Smooth muscle cell (in vitro differentiated cells): Measurements from ENCODE around the gene NR3C2. TPM values are rescaled to one million over a fixed set of nuclear protein-coding genes. Genes with fewer than 3 reads are reported as not detected.

Experiments used
- DNase-seq: peaks from one replicate; lab custom pipeline; 2025; ENCODE audit not compliant: unreplicated experiment; lab: John Stamatoyannopoulos, UW
- H2AFZ ChIP-seq: fragments of 200-600 bp; sonication (generic); 2 replicates; pipeline ENCODE4 v1.6.0; 2016; ENCODE audit warnings: antibody characterized with exemption, low read depth, mild to moderate bottlenecking
- H3F3A ChIP-seq: fragments of 200-600 bp; sonication (generic); 2 replicates; pipeline ENCODE4 v1.6.0; 2017; ENCODE audit warnings: antibody characterized with exemption, low read depth
- H3K27ac ChIP-seq: fragments of 200-600 bp; sonication (generic); 2 replicates; pipeline ENCODE4 v1.5.1; 2016; ENCODE audit warnings: low read depth, mild to moderate bottlenecking
- H3K27me3 ChIP-seq: fragments of 200-600 bp; sonication (generic); 2 replicates; pipeline ENCODE4 v1.6.1; 2016; ENCODE audit warnings: low read depth, mild to moderate bottlenecking
- H3K36me3 ChIP-seq: fragments of 200-600 bp; sonication (generic); 2 replicates; pipeline ENCODE4 v1.5.1; 2016; ENCODE audit warnings: low read depth
- H3K4me1 ChIP-seq: fragments of 200-600 bp; sonication (generic); 2 replicates; pipeline ENCODE4 v1.5.1; 2016; ENCODE audit warnings: low read depth
- H3K4me2 ChIP-seq: fragments of 200-600 bp; sonication (generic); 2 replicates; pipeline ENCODE4 v1.6.0; 2016; ENCODE audit warnings: mild to moderate bottlenecking
- H3K4me3 ChIP-seq: fragments of 200-600 bp; sonication (generic); 2 replicates; pipeline ENCODE4 v1.5.1; 2016; ENCODE audit warnings: mild to moderate bottlenecking
- H3K79me2 ChIP-seq: fragments of 200-600 bp; sonication (generic); 2 replicates; pipeline ENCODE4 v1.6.0; 2016; ENCODE audit warnings: low read depth, mild to moderate bottlenecking
- H3K9ac ChIP-seq: fragments of 200-600 bp; sonication (generic); 2 replicates; pipeline ENCODE4 v1.6.0; 2016; ENCODE audit warnings: low read depth
- H3K9me3 ChIP-seq: fragments of 200-600 bp; sonication (generic); replicated peaks from 2 replicates; pipeline ENCODE4 v1.5.1; 2016; ENCODE audit warnings: low read depth
- H4K20me1 ChIP-seq: fragments of 200-600 bp; sonication (generic); 2 replicates; pipeline ENCODE4 v1.6.0; 2016; ENCODE audit warnings: low read depth
- CTCF ChIP-seq: fragments of 200-600 bp; sonication (generic); IDR thresholded peaks from 2 replicates; pipeline ENCODE4 v1.5.1; 2017; ENCODE audit warnings: borderline replicate concordance, mild to moderate bottlenecking, antibody characterized with exemption; ENCODE audit not compliant: insufficient read depth, poor library complexity, severe bottlenecking
- WGBS: methylation state at CpG from one replicate; pipeline ENCODE4 v1.1.7; 2016; ENCODE audit warnings: low lambda C conversion rate; 5-methylcytosine and 5-hydroxymethylcytosine counted together
- polyA plus RNA-seq: library from polyadenylated mRNA; unstranded; fragments of >200 nt; fragmentation: Nextera tagmentation; extraction: Ambion mirVana; gene quantifications from 2 replicates; pipeline ENCODE4 v1.2.1, GENCODE V29; 2016
- total RNA-seq: library from RNA; depleted of rRNA; stranded (reverse); fragments of >200 nt; gene quantifications from 2 replicates; pipeline ENCODE4 v1.2.3, GENCODE V29; 2014

NR3C2 gene
- total and polyA plus RNA-seq, 2 experiments from 2014 or later, result 0.09 TPM; not detected in 1

GRCh38 chr4:148243837-148244236 lies 198.4 kb downstream of the NR3C2 start:
- WGBS, result 83% methylated on average over 6 of the region's 6 CpGs

GRCh38 chr4:148240241-148240640 lies 202.0 kb downstream of the NR3C2 start:
- H3K9me3 ChIP-seq, result no peaks in the 10 kb centered on the region
- 96% methylated on average over 4 of the region's 4 CpGs for WGBS
- TF ChIP-seq CTCF, result no peak

More at GRCh38 chr4:148243837-148244236, 198.4 kb downstream of the NR3C2 start:
- Histone ChIP-seq H3K4me1 (no peaks in the 10 kb centered on the region), H3K27ac (no peak overlapping the region), H3K9me3 (no peaks in the 10 kb centered on the region), H3K36me3 (no peaks in the 10 kb centered on the region), H3K4me2 (no peak overlapping the region), H4K20me1 (no peaks in the 10 kb centered on the region), H3K79me2 (no peaks in the 10 kb centered on the region), H2AFZ (no peak overlapping the region), H3K9ac (no peak overlapping the region), H3F3A (no peaks in the 10 kb centered on the region), H3K4me3 (no peak overlapping the region), H3K27me3 (no peaks in the 10 kb centered on the region)
- DNase-seq, result no peak
- TF ChIP-seq CTCF, result no peak

GRCh38 chr4:148239494-148239985 lies 202.7 kb downstream of the NR3C2 start:
- 92% methylated on average over 5 of the region's 5 CpGs for WGBS
- no peak overlapping the region for H3K4me3 ChIP-seq
- H3K27ac ChIP-seq, result no peak overlapping the region
- H4K20me1 ChIP-seq, result no peaks in the 10 kb centered on the region
- no peaks in the 10 kb centered on the region for H3K4me1 ChIP-seq
- H2AFZ ChIP-seq, result no peak overlapping the region
- DNase-seq, result no peak
- no peaks in the 10 kb centered on the region for H3K9me3 ChIP-seq
- no peaks in the 10 kb centered on the region for H3K36me3 ChIP-seq
- H3F3A ChIP-seq, result no peaks in the 10 kb centered on the region
- H3K4me2 ChIP-seq, result no peak overlapping the region
- no peak for TF ChIP-seq CTCF
- H3K27me3 ChIP-seq, result peaks cover 6% of the 10 kb centered on the region
- H3K9ac ChIP-seq, result no peak overlapping the region
- no peaks in the 10 kb centered on the region for H3K79me2 ChIP-seq

More at GRCh38 chr4:148240241-148240640, 202.0 kb downstream of the NR3C2 start:
- DNase-seq, result no peak
- Histone ChIP-seq H3K4me2 (no peak overlapping the region), H3K27ac (no peak overlapping the region), H3K9ac (no peak overlapping the region), H3K36me3 (no peaks in the 10 kb centered on the region), H3K27me3 (peaks cover 6% of the 10 kb centered on the region), H3K4me3 (no peak overlapping the region), H2AFZ (no peak overlapping the region), H3F3A (no peaks in the 10 kb centered on the region), H3K79me2 (no peaks in the 10 kb centered on the region), H4K20me1 (no peaks in the 10 kb centered on the region), H3K4me1 (no peaks in the 10 kb centered on the region)

- WGBS, result 92% methylated on average over 4 of the region's 4 CpGs
Observed at GRCh38 chr4:148238811-148239493, 203.3 kb downstream of the NR3C2 start.

More at GRCh38 chr4:148238811-148239493, 203.3 kb downstream of the NR3C2 start:
- no peak for TF ChIP-seq CTCF
- Histone ChIP-seq H3K36me3 (no peaks in the 10 kb centered on the region), H3K4me3 (no peak overlapping the region), H3F3A (no peaks in the 10 kb centered on the region), H3K79me2 (no peaks in the 10 kb centered on the region), H3K9me3 (no peaks in the 10 kb centered on the region), H3K4me2 (no peak overlapping the region), H4K20me1 (no peaks in the 10 kb centered on the region), H3K9ac (no peak overlapping the region), H3K27ac (no peak overlapping the region), H2AFZ (no peak overlapping the region), H3K27me3 (peaks cover 6% of the 10 kb centered on the region), H3K4me1 (no peaks in the 10 kb centered on the region)
- DNase-seq, result no peak
